ENCODE results near the gene MFSD6. TPM values are rescaled to one million over a fixed set of nuclear protein-coding genes. Genes with fewer than 3 reads are reported as not detected.

Gene MFSD6
- total RNA-seq, 2 donors from 2014 or later: 1.2 to 3.2 TPM

DNA sequence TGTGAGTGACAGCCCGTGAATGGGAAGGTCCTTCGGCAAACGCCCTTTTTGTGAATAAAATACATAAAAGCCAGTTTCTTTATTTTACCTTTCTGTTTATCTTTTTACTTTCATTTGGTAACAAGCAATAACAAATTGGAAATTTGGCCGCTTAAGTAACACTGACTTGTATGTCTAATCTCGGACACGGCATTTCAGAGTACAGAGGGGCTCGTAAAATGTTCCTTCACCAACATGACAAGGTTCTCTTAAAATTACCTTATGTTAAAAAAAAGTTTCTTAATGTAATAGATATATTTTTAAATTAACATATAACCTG, 126.9 kb downstream of the MFSD6 start:
- Histone ChIP-seq H3K9ac (ENCODE audit: extremely low read depth, low read length, poor library complexity, severe bottlenecking) (peak overlapping the region; percentile 49), H3K9me3 (ENCODE audit: control insufficient read depth, low read length) (peaks cover 31% of the 10 kb centered on the region), H3K4me1 (ENCODE audit: control insufficient read depth, insufficient read depth, low read length) (peaks cover 8% of the 10 kb centered on the region), H3K4me3 (ENCODE audit: low read length) (peak overlapping the region; percentile 84), H3K36me3 (ENCODE audit: control insufficient read depth, insufficient read depth, low read length) (no peaks in the 10 kb centered on the region), H3K27me3 (ENCODE audit: control insufficient read depth, insufficient read depth, low read length, poor library complexity, severe bottlenecking) (no peaks in the 10 kb centered on the region), H3K27ac (ENCODE audit: low read depth, low read length) (peak overlapping the region; percentile 79)
- peak overlapping the region; percentile 73 for H3K4me3 Mint-ChIP-seq
- H3K4me1 Mint-ChIP-seq: peaks cover 20% of the 10 kb centered on the region
- peaks cover 3% of the 10 kb centered on the region for H3K27me3 Mint-ChIP-seq (ENCODE audit: insufficient read depth)
- H3K36me3 Mint-ChIP-seq (ENCODE audit: low read depth): peaks cover 17% of the 10 kb centered on the region
- H3K9me3 Mint-ChIP-seq: peaks cover 29% of the 10 kb centered on the region
- H3K27ac Mint-ChIP-seq: peak overlapping the region; percentile 76
- no peak for DNase-seq
- TF ChIP-seq, protein P1, sequence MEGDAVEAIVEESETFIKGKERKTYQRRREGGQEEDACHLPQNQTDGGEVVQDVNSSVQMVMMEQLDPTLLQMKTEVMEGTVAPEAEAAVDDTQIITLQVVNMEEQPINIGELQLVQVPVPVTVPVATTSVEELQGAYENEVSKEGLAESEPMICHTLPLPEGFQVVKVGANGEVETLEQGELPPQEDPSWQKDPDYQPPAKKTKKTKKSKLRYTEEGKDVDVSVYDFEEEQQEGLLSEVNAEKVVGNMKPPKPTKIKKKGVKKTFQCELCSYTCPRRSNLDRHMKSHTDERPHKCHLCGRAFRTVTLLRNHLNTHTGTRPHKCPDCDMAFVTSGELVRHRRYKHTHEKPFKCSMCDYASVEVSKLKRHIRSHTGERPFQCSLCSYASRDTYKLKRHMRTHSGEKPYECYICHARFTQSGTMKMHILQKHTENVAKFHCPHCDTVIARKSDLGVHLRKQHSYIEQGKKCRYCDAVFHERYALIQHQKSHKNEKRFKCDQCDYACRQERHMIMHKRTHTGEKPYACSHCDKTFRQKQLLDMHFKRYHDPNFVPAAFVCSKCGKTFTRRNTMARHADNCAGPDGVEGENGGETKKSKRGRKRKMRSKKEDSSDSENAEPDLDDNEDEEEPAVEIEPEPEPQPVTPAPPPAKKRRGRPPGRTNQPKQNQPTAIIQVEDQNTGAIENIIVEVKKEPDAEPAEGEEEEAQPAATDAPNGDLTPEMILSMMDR (conservative IDR thresholded peaks at IDR 0.05): no peak
- WGBS, 2 experiments (ENCODE audit: insufficient coverage in 1 of 2, insufficient read length in 1 of 2): 19 to 44% methylated on average over 3 to 7 of the region's 7 CpGs

DNA sequence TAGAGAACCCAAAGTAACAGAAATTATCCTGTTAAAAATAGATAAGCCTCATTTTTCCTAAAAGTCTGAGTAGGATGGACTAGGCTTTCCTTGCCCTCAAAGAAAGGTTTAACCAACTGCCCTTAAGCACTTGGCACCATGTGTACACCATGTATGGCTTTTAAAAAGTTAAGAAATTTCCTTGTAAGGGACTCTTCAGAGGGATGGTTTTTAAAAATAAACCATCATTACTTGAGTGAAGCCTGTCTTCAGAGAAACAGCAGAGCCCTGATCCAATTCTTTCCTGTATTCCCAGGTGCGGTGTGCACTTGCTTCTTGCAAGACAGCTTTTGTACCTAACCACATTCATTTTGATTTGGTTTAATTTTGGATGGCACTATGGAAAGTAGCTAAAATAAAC, 127.4 kb downstream of the MFSD6 start:
- H3K9me3 ChIP-seq (ENCODE audit: control insufficient read depth, low read length): peaks cover 36% of the 10 kb centered on the region
- H3K27ac ChIP-seq (ENCODE audit: low read depth, low read length): no peak overlapping the region
- H3K27ac Mint-ChIP-seq: no peak overlapping the region
- peak overlapping the region; percentile 73 for H3K4me3 Mint-ChIP-seq
- H3K4me1 ChIP-seq (ENCODE audit: control insufficient read depth, insufficient read depth, low read length): peaks cover 4% of the 10 kb centered on the region
- no peaks in the 10 kb centered on the region for H3K27me3 ChIP-seq (ENCODE audit: control insufficient read depth, insufficient read depth, low read length, poor library complexity, severe bottlenecking)
- peaks cover 34% of the 10 kb centered on the region for H3K9me3 Mint-ChIP-seq
- peaks cover 18% of the 10 kb centered on the region for H3K36me3 Mint-ChIP-seq (ENCODE audit: low read depth)
- peak overlapping the region; percentile 84 for H3K4me3 ChIP-seq (ENCODE audit: low read length)
- 81% methylated on average over 1 of the region's 1 CpG; no CpG with 5 or more reads in 1 of the 2 experiments for WGBS, 2 experiments (ENCODE audit: insufficient coverage in 1 of 2, insufficient read length in 1 of 2)
- TF ChIP-seq, protein P1 (conservative IDR thresholded peaks at IDR 0.05): no peak
- H3K4me1 Mint-ChIP-seq: peaks cover 16% of the 10 kb centered on the region
- H3K27me3 Mint-ChIP-seq (ENCODE audit: insufficient read depth): peaks cover 3% of the 10 kb centered on the region
- H3K36me3 ChIP-seq (ENCODE audit: control insufficient read depth, insufficient read depth, low read length): no peaks in the 10 kb centered on the region
- DNase-seq: no peak
- no peak overlapping the region for H3K9ac ChIP-seq (ENCODE audit: extremely low read depth, low read length, poor library complexity, severe bottlenecking)

DNA sequence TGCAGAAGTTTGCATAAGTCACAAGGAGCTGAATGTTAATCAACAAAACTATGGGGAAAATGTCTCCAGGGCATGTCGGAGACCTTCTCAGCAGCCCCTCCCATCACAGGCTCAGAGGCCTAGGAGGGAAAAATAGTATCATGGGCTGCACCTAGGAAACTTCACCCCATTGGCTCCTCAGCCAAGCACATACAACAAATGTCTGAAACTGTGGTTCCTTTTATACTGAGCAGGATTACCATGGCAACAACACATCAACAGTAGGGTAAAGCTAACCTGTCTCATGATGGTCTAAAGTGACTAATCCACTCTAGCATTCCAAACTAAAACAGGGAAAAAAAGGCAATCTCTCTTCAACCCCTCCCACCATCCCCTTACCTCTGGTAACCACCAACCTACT, 129.6 kb downstream of the MFSD6 start:
- 90% methylated on average over 1 of the region's 1 CpG; no CpG with 5 or more reads in 1 of the 2 experiments for WGBS, 2 experiments (ENCODE audit: insufficient coverage in 1 of 2, insufficient read length in 1 of 2)
- Mint-ChIP-seq H3K27ac (no peak overlapping the region), H3K27me3 (ENCODE audit: insufficient read depth) (peaks cover 3% of the 10 kb centered on the region), H3K4me1 (peaks cover 15% of the 10 kb centered on the region), H3K4me3 (no peak overlapping the region), H3K36me3 (ENCODE audit: low read depth) (peaks cover 18% of the 10 kb centered on the region), H3K9me3 (peaks cover 50% of the 10 kb centered on the region)
- no peaks in the 10 kb centered on the region for H3K27me3 ChIP-seq (ENCODE audit: control insufficient read depth, insufficient read depth, low read length, poor library complexity, severe bottlenecking)
- H3K4me1 ChIP-seq (ENCODE audit: control insufficient read depth, insufficient read depth, low read length): peaks cover 4% of the 10 kb centered on the region
- no peaks in the 10 kb centered on the region for H3K36me3 ChIP-seq (ENCODE audit: control insufficient read depth, insufficient read depth, low read length)
- H3K4me3 ChIP-seq (ENCODE audit: low read length): no peak overlapping the region
- DNase-seq: no peak
- TF ChIP-seq, protein P1 (conservative IDR thresholded peaks at IDR 0.05): no peak
- H3K27ac ChIP-seq (ENCODE audit: low read depth, low read length): no peak overlapping the region
- H3K9me3 ChIP-seq (ENCODE audit: control insufficient read depth, low read length): peaks cover 52% of the 10 kb centered on the region
- H3K9ac ChIP-seq (ENCODE audit: extremely low read depth, low read length, poor library complexity, severe bottlenecking): no peak overlapping the region
